Activated T-helper 1 cell treated with anti-CD3 and anti-CD28 coated beads, Interleukin-12 subunit alpha, Interleukin-12 subunit beta, Interleukin-2, Interleukin-4 antibody, amounts not matched to agents 30 ng/mL and 10 ng/mL and 1 ng/mL, durations not matched to agents 14 hours and 24 hours and 36 hours (primary cell): ENCODE measurements around the gene IFT27. TPM values are rescaled to one million over a fixed set of nuclear protein-coding genes. Genes with fewer than 3 reads are reported as not detected.

Source experiments
- DNase-seq: peaks from one replicate; pipeline ENCODE4 v3.0.0; 2021; ENCODE audit warnings: low spot score
- H3K27ac Mint-ChIP-seq: one replicate; pipeline ENCODE4 v1.8.0; 2021; ENCODE audit warnings: mild to moderate bottlenecking, mixed read lengths
- H3K27me3 Mint-ChIP-seq: one replicate; pipeline ENCODE4 v1.8.0; 2022; ENCODE audit warnings: mild to moderate bottlenecking, moderate library complexity, mixed read lengths; ENCODE audit not compliant: insufficient read depth
- H3K36me3 Mint-ChIP-seq: one replicate; pipeline ENCODE4 v1.8.0; 2021; ENCODE audit warnings: low read depth, mixed read lengths
- H3K4me1 Mint-ChIP-seq: one replicate; pipeline ENCODE4 v1.8.0; 2021; ENCODE audit warnings: low read depth, mixed read lengths
- H3K4me3 Mint-ChIP-seq: one replicate; pipeline ENCODE4 v1.8.0; 2021; ENCODE audit warnings: mild to moderate bottlenecking, moderate library complexity, mixed read lengths
- H3K9me3 Mint-ChIP-seq: one replicate; pipeline ENCODE4 v1.8.0; 2021; ENCODE audit warnings: mixed read lengths
- intact Hi-C: fragments of 100-400 bp; cut with micrococcal nuclease; formaldehyde crosslinking; loops from one replicate; pipeline ENCODE4 v1.15.1; 2024
- total RNA-seq: library from RNA; stranded (reverse); gene quantifications from 2 replicates; pipeline ENCODE4 v1.2.3, GENCODE V29; 2022

The IFT27 gene
- total RNA-seq, 1 donor from 2014 or later: 26.0 TPM

GRCh38 chr22:36730176-36730858 is 45.6 kb downstream of the IFT27 start:
- no peaks in the 10 kb centered on the region for H3K9me3 Mint-ChIP-seq
- no peak overlapping the region for H3K4me3 Mint-ChIP-seq
- DNase-seq: no peak
- H3K36me3 Mint-ChIP-seq: no peaks in the 10 kb centered on the region
- no peaks in the 10 kb centered on the region for H3K4me1 Mint-ChIP-seq
- H3K27me3 Mint-ChIP-seq: peaks cover 13% of the 10 kb centered on the region
- no peak overlapping the region for H3K27ac Mint-ChIP-seq
- intact Hi-C loops: no loop called here

GRCh38 chr22:36729321-36729720 is 46.6 kb downstream of the IFT27 start:
- intact Hi-C loops: no loop called here
- Mint-ChIP-seq H3K27ac (no peak overlapping the region), H3K9me3 (no peaks in the 10 kb centered on the region)

DNA sequence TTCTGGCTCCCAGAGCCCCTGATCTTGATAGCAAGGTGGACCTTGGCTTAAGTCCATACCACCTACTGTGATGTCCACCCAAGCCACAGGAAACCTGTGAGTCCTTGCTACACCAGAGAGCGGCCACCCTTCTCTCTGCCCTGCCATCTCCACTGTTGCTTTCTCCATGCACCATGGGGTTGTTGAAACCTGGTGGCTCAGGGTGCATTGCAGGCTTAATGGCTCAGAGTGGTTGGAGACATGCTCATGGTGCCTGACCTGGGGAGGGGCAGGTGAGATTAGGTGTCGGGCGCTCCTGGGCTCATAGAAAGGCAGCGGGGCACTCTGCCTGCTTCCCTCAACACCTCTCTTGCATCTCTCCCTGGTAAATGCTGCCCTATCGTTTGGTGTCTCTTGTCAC is 47.4 kb downstream of the IFT27 start:
- no peaks in the 10 kb centered on the region for H3K4me1 Mint-ChIP-seq
- no peak overlapping the region for H3K4me3 Mint-ChIP-seq
- no peaks in the 10 kb centered on the region for H3K9me3 Mint-ChIP-seq
- intact Hi-C loops: no loop called here
- no peaks in the 10 kb centered on the region for H3K36me3 Mint-ChIP-seq
- peaks cover 17% of the 10 kb centered on the region for H3K27me3 Mint-ChIP-seq
- no peak overlapping the region for H3K27ac Mint-ChIP-seq
- DNase-seq: no peak

More at GRCh38 chr22:36729321-36729720, 46.6 kb downstream of the IFT27 start:
- no peak for DNase-seq
- Mint-ChIP-seq H3K27me3 (peaks cover 15% of the 10 kb centered on the region), H3K4me1 (no peaks in the 10 kb centered on the region), H3K4me3 (no peak overlapping the region), H3K36me3 (no peaks in the 10 kb centered on the region)

- Mint-ChIP-seq H3K9me3 (no peaks in the 10 kb centered on the region), H3K27me3 (peaks cover 17% of the 10 kb centered on the region), H3K4me3 (no peak overlapping the region), H3K36me3 (no peaks in the 10 kb centered on the region), H3K4me1 (no peaks in the 10 kb centered on the region), H3K27ac (no peak overlapping the region)
- intact Hi-C loops: no loop called here
- DNase-seq: no peak
These were observed 47.9 kb downstream of the IFT27 start for GRCh38 chr22:36727927-36728488.

DNA sequence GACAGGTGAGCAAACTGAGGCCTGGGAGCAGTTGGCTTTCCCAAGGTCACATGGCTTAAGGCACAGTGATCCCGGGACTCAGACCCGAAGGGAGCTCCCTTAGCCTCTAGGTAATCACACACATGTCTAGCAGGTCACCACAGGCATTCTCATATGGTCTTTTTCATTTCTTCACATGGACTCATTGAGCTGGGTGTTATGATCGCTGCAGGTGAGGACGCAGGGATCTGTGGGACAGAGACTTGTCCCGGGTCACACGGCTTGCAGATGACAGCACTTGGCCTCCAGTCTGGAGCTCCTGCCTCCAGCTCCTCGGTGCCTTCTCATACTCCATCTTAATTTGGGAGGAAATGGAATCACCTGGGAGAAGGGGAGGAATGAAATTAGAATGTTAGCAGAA is 48.8 kb downstream of the IFT27 start:
- Mint-ChIP-seq H3K36me3 (no peaks in the 10 kb centered on the region), H3K27me3 (peaks cover 17% of the 10 kb centered on the region), H3K27ac (no peak overlapping the region), H3K4me3 (no peak overlapping the region), H3K4me1 (no peaks in the 10 kb centered on the region), H3K9me3 (no peaks in the 10 kb centered on the region)
- no peak for DNase-seq
- intact Hi-C loops: no loop called here

DNA sequence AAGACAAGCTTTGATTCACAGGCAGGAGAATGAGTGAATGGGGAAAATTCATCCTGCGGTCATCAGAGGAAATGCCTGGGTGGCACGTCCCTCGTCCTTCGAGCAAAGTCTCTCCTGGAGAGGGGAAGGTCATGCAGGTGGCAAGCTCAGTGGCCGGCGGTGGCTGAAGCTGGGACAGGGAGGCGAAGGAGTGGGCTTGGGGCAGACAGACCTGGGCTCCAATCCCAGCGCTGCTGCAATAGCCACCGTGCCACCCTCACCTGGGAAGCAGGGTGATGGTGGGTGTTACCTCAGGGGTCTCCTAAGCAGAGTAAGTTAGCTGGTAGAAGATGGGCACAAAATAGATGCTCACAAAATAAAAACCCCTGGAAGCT is 49.9 kb downstream of the IFT27 start:
- peaks cover 20% of the 10 kb centered on the region for H3K27me3 Mint-ChIP-seq
- no peaks in the 10 kb centered on the region for H3K36me3 Mint-ChIP-seq
- H3K4me3 Mint-ChIP-seq: no peak overlapping the region
- H3K9me3 Mint-ChIP-seq: no peaks in the 10 kb centered on the region
- H3K27ac Mint-ChIP-seq: no peak overlapping the region
- intact Hi-C loops: no loop called here
- no peak for DNase-seq
- no peaks in the 10 kb centered on the region for H3K4me1 Mint-ChIP-seq

DNA sequence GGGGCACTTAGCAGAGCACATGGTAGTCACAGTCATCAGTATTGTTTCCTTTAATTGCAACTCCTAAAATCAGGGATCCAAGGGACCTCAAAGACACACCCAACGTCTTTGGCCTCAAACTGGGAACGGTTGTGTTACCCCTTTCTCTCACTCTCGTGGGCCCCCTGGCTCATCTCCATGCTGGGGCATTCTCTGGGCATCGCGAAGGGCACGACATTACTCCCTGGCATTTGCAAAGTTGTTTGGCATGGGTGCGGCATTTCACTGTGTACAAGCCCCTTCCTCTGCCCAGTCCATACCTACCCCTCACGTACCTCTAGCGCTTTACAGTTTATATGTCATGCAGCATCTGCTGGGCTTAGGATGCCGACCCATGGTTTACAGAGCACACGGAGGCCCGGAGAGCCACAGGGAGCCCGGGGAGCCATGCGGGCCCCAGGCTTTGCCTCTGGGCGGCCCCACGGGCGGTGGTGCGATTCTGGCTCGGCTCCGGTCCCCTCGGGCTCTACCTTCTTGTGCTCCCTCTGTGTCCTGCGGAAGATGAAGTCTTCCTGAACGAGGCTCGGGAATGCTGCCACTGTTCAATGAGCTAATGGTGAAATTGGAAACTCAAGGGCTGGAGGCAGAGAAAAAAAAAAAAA is 50.4 kb downstream of the IFT27 start:
- DNase-seq: no peak
- intact Hi-C loops: no loop called here
- H3K4me3 Mint-ChIP-seq: no peak overlapping the region
- no peaks in the 10 kb centered on the region for H3K9me3 Mint-ChIP-seq
- peaks cover 23% of the 10 kb centered on the region for H3K27me3 Mint-ChIP-seq
- no peaks in the 10 kb centered on the region for H3K4me1 Mint-ChIP-seq
- no peaks in the 10 kb centered on the region for H3K36me3 Mint-ChIP-seq
- no peak overlapping the region for H3K27ac Mint-ChIP-seq

DNA sequence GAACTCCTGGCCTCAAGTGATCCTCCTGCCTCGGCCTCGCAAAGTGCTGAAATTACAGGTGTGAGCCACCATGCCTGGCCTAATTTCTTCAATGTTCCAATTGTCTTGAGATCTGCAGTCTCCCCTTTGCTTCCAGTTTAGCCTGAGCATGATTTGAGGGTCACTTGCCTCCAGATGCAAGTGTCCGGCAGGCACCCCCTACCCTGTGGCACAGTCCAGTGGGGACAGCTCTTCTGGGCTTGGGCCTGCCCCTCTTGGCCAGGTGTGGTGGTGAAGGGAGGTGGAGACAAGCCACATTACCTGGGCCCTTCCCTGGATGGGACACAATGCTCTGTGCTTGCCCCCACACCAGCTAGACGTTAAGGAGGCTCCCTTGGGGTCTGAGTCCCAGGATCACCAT is 51.1 kb downstream of the IFT27 start:
- no peaks in the 10 kb centered on the region for H3K4me1 Mint-ChIP-seq
- no peak overlapping the region for H3K4me3 Mint-ChIP-seq
- H3K9me3 Mint-ChIP-seq: no peaks in the 10 kb centered on the region
- H3K36me3 Mint-ChIP-seq: no peaks in the 10 kb centered on the region
- H3K27ac Mint-ChIP-seq: no peak overlapping the region
- intact Hi-C loops: no loop called here
- DNase-seq: no peak
- H3K27me3 Mint-ChIP-seq: peaks cover 24% of the 10 kb centered on the region

DNA sequence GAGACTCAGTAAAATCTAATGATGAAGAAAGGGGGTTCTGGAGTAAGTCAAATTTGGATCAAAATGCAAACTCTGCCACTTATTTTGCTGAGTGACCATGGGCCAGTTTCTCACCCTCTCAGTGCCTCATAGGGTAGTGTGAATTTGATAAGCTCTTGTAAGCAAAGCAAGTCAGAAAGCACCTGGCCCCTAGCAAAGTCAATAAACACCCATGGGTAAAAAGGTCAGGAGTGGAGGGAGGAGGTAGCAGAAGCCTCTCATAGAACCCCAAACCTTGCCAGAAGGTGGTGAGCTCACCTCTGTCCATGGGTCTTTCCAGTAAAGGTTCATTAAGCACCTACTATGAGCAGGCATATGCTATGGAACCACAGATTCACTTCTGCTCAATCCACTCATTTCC is 53.9 kb downstream of the IFT27 start:
- H3K4me3 Mint-ChIP-seq: no peak overlapping the region
- H3K27me3 Mint-ChIP-seq: peaks cover 27% of the 10 kb centered on the region
- intact Hi-C loops: no loop called here
- no peaks in the 10 kb centered on the region for H3K4me1 Mint-ChIP-seq
- H3K36me3 Mint-ChIP-seq: no peaks in the 10 kb centered on the region
- H3K27ac Mint-ChIP-seq: no peak overlapping the region
- no peak for DNase-seq
- H3K9me3 Mint-ChIP-seq: no peaks in the 10 kb centered on the region

DNA sequence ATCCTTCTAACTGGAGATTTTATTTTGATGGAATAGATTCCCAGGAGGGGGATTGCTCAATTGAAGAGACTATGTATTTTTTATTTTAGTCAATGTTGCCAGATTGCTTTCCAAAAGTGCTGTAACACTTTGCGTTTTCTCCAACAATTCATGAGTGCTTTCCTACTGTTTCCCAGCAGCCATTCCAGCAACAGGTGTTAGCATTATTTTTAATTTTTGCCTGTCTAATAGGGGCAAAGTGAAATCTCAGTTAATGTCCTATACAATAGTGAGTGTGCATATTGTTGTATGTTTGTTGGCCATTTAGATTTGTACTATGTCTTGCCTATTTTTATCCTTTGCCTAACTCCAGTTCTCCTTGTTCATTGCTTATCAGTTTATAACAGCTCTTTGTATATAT is 60.3 kb downstream of the IFT27 start:
- H3K4me1 Mint-ChIP-seq: no peaks in the 10 kb centered on the region
- DNase-seq: no peak
- H3K36me3 Mint-ChIP-seq: no peaks in the 10 kb centered on the region
- intact Hi-C loops: no loop called here
- H3K9me3 Mint-ChIP-seq: no peaks in the 10 kb centered on the region
- H3K27me3 Mint-ChIP-seq: peaks cover 14% of the 10 kb centered on the region
- H3K27ac Mint-ChIP-seq: no peak overlapping the region
- H3K4me3 Mint-ChIP-seq: no peak overlapping the region

GRCh38 chr22:36714110-36714509 is 61.8 kb downstream of the IFT27 start:
- no peaks in the 10 kb centered on the region for H3K9me3 Mint-ChIP-seq
- no peak for DNase-seq
- H3K27ac Mint-ChIP-seq: no peak overlapping the region
- no peaks in the 10 kb centered on the region for H3K4me1 Mint-ChIP-seq
- no peak overlapping the region for H3K4me3 Mint-ChIP-seq
- H3K36me3 Mint-ChIP-seq: no peaks in the 10 kb centered on the region
- peaks cover 11% of the 10 kb centered on the region for H3K27me3 Mint-ChIP-seq
- intact Hi-C loops: no loop called here

- Mint-ChIP-seq H3K36me3 (no peaks in the 10 kb centered on the region), H3K27ac (no peak overlapping the region), H3K9me3 (no peaks in the 10 kb centered on the region), H3K4me1 (no peaks in the 10 kb centered on the region), H3K4me3 (no peak overlapping the region), H3K27me3 (peaks cover 10% of the 10 kb centered on the region)
- intact Hi-C loops: no loop called here
- DNase-seq: no peak
These were observed 62.5 kb downstream of the IFT27 start for GRCh38 chr22:36713436-36713835.
